ENCODE measurements around the gene TMEM59L.

DNA sequence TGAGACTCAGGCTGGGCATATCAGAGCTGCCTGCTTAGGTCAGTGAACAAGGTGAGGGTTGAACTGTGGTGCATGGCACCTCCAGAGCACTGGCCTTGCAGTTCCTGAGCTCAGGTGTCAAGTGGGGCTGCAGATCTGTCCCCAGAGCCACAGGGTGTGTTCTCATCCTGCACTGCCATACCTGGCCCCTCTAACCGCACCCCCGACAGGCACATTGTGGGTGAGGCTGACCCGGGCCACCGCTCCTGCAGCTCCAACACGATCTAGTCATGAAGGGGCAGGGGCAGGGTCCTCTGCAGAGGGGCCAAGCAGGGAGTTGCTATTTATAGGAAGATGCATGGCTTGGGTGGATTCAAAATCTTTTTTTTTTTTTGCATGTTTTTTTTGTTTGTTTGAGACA is 54.1 kb downstream of the TMEM59L start:
- TF ChIP-seq POLR2A (IDR thresholded peaks at IDR 0.05; ENCODE audit: low read depth, low read length), result no peak
- no peak for TF ChIP-seq TAF1 (IDR thresholded peaks at IDR 0.05; ENCODE audit: borderline replicate concordance, low read depth, low read length)
